ENCODE data around the gene DLX6.

The DLX6 gene

DNA sequence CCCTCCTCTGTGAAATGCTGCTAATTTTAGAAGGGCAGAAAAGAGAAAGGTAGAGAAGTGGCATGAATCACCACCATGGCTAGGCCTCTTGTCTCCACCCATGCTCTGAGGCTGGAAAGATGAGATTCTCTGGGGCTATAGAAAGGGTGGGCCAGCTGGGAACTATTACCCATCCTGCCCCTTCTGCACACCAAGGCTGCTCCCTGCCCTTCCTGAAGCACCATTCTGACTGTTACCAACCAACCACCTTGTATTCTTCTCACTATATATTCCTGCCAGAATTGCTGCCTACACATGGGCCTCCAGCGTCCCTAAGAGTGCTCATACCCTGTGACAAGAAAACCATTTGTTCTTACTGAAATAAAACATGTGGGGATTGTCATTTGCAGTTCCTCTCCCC lies 11.4 kb upstream of the DLX6 start:
- FAIRE-seq, result no peak

DNA sequence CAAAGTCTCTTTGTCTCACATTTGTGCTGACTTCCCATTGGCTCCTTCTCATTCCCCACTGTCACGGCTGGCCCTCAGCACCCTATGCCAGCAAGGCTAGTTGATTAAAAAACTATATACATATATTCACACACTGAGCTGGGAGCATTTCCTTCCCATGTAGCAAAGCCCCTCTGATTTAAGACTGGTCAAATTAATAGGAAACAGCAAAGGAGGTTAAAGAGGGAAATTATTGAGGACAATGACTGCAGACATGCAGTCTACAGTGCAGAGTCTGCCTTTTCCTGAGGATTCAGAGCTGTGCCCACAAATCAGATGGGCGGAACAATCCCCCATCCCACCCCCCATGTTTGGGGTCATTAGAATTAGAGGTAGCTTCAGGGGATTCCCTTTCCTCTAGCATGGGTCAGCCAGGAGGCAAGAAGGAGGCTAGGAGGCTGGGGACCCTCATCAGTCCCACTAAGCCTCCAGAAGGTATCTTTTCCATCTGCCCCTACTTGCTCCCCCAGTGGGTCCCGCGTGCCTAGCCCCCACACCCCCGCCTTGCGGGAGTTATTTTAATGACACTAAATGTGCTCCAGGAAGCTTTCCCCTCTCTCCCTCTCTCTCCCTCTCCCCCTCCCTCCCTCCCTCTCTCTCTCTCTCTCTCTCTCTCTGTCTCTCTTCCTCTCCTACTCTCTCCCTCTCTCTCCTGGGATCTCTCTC lies 9.8 kb upstream of the DLX6 start:
- FAIRE-seq, result no peak
- no peak for DNase-seq (ENCODE audit: extremely low spot score, insufficient read length, low read depth)

More for the DNA sequence above, 11.4 kb upstream of the DLX6 start:
- no peak for DNase-seq (ENCODE audit: extremely low spot score, insufficient read length, low read depth)

DNA sequence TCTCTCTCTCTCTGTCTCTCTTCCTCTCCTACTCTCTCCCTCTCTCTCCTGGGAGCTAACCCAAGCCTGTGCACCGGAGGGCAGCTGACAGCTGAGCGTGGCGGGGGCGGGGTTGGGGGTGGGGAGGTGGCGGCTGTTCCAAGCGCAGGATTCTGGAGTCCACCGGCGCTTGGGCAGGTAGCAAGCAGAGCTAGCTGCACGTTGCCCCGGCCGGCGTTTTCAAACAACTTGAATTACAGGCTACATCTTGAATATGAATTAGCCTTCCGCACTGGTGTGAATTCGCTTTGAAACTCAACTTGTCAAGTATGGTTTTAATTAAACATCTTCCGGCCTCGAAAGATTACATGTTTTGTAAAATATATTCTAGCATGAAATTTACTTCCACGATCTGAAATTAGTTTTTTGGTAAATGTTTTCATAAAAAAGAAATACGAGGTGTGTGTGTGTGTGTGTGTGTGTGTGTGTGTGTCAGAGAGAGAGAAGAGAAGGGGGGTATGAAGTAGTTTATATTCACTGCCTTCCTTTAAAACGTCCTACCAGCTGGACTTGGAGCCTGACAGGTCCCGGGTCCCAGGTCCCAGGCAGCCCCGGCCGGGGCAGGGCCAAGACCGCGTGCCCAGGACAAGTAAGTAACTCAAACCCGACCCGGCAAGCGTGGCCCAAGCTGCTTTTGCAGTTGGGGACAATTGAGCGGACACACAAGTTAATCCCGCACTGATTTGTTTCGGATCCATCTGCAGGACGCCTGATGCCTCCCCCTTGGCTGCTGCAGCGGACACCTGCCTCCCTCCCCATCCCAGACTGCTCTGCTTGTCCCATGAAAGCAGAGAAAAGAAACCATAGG lies 9.0 kb upstream of the DLX6 start:
- FAIRE-seq (no peak), DNase-seq (ENCODE audit: extremely low spot score, insufficient read length, low read depth) (no peak)

DNA sequence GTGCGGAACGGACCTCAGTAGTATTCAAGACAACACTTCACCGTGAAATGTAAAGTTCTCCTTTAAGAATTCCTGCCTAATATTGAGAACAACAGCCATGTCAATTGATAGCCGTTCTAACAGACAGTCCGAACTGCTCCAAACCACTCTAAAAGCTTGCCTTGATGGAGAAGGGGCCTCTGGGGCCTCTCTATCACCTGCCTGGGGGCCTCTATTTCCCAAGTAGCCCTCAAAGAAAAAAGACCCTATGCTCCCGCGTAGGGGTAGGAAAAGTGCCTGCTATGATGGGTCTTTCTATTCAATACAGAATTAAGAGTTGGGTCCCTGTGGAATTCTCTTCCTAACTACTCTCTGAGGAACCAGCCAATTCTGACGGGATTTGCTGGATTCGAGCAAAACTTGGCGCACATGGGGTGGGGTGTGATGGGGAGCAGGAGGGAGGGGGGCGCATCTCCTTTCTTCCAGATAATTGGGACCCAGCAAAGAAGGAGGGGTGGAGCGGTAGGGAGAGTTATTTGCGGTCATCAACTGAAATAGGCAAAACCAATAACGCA lies 8.3 kb upstream of the DLX6 start:
- FAIRE-seq (no peak), DNase-seq (ENCODE audit: extremely low spot score, insufficient read length, low read depth) (no peak)

DNA sequence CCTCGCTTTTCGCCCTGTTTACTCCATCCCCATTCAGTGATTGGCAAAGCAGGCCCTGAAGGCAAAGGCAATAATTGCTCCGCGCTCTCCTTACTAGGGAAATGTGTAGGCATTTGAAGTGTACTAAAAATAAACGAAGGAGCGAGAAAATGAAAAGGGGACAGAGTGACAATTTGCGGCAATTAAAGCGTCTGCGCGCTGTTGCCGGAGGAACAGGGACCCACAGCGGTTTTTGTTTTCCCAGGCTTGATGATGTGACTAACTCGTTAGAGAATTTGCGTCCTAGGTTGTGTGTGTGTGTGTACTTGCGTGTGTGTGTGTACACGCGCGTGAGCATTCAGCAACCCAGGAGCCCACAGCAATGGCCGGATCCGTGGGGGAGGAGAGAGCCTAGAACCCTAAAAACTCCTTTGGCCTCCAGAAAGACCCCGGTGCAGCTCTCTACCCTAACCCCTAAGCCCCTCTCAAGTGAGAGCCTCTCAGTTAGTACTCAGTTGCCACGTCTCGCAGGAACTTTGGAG lies 7.8 kb upstream of the DLX6 start:
- FAIRE-seq, result no peak

DNA sequence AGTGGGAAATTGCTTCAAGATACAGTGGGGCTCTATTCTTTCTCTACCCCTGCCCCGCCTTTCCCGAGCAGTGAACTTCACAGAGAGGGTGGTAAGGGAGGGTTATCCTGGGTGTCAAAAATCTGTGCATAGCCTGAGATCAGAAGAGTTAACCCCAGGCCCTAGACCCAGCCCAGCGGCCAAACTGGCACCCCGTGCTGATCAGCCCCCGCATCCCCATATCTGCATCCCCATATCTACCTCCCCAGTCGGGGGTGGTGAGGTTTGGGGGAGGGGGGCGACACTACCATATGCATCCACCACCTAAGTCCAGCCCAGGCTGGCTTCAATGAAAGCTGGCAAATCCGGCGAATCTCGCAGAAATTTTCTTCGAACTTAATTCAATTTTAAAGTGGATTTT lies 7.0 kb upstream of the DLX6 start:
- FAIRE-seq, result no peak
- DNase-seq (ENCODE audit: extremely low spot score, insufficient read length, low read depth), result no peak

More for the DNA sequence above, 7.8 kb upstream of the DLX6 start:
- DNase-seq (ENCODE audit: extremely low spot score, insufficient read length, low read depth), result no peak

DNA sequence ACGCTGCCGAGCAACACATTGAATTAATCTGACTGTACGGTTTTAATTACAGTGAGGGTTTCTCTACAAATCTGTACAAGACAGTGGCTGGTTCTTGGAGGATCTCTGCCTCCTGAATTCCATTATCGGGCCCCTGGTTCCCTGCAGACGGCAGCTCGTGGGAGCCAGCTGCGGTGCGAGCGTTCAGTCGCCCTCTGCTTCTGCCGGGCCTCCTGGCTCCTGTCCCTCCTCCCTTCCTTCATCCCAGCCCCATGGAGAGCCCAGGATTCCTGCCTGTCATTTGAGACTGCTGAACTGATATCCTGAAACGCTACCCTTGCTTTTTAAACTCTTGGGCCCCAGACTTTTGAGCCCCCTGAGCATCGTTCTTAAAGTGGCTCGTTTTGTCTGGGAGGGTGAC lies 6.6 kb upstream of the DLX6 start:
- no peak for DNase-seq (ENCODE audit: extremely low spot score, insufficient read length, low read depth)
- no peak for FAIRE-seq

DNA sequence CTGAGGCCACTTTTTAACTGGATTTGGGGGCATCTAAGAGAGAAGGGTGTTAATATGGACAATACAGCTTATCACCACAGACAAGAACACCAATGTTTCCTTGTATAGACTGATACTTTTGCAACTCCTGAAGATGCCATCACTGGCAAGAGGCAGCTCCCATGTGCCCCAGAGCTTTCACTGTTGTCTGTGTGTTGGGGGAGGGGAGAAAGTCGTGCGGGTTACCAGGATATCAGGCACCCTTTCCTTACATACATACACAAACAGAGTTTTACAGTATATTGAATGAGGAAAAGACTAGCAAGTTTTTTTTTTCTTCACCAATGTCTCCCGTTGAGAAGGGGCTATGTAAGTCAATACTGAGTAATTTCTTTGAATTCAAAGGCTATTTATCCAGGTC lies 4.1 kb upstream of the DLX6 start:
- FAIRE-seq (no peak), DNase-seq (ENCODE audit: extremely low spot score, insufficient read length, low read depth) (no peak)

DNA sequence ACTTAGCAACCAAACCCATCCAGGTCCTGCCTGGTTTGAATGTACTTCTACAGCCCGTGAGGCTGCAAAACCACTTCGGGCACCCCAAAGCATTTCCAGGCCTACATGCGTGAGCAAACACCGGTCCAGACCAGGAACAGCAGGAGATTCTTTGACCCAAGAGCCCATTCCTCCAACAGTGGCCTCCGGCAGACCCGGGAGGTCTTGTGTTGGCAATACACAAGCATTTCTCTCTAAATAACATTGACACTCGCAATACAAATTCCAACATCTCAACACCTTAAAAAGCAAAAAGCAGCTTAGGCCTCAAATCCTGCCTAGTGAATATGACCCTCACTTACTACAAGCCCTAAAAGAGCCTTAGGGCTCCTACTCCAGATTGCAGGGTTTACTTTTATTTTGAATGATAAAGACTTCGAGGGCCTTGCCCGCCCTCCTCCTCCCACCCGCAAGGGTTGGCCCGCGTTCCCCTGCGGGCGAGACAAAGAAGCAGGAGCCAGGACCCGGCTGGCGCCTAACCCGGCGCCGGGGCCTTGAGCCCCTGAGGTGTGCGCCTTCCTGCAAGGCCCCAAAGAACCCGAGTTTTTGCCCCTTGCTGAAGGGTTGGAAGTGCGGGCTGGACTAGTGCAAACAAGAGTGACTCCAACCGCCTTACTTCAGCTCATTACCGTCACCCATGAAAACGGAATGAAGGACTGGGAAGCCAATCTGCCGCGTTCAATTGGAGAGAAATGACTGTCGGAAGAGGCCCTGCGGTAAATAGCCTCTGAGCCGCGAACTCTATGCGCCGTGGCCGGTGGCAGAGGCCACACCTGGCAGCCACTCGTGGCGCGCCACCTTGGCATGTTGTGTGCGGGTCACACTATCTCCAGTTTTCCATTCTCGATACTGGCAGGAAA lies 3.4 kb upstream of the DLX6 start:
- DNase-seq (ENCODE audit: extremely low spot score, insufficient read length, low read depth), result no peak
- no peak for FAIRE-seq

DNA sequence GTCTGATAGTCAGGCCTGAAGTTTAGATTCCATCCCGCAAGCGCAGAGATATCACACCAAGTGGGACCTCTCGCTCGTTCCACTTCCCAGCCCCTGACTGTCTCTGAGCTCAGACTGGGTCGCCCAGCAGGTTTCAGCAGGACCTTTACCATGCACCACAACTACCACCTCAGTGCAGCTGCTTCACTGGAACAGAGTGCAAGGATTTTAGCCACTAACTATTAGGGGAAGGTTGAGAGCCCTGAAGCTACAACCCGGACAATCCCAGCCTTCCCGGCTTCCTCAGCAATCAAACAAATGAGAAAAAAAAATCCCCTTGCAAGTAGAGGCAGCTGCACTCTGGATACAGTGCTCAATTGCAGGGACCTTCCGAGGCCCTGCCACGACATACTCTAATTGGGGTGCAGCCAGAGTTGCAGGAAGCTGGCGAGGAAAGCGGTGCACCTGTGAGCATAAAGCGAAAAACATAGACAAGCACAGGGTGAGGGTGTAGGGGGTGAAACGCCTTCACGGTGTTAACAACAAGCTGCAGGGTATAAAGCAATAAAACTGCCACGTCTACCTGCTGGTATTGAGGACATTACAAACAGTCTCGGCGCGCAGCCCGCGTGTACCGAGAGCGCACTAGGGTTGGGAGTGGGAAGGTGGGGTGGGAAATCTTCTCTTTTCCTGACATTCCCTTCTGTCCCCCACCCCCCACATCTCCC lies 2.6 kb upstream of the DLX6 start:
- no peak for DNase-seq (ENCODE audit: extremely low spot score, insufficient read length, low read depth)
- FAIRE-seq, result no peak

DNA sequence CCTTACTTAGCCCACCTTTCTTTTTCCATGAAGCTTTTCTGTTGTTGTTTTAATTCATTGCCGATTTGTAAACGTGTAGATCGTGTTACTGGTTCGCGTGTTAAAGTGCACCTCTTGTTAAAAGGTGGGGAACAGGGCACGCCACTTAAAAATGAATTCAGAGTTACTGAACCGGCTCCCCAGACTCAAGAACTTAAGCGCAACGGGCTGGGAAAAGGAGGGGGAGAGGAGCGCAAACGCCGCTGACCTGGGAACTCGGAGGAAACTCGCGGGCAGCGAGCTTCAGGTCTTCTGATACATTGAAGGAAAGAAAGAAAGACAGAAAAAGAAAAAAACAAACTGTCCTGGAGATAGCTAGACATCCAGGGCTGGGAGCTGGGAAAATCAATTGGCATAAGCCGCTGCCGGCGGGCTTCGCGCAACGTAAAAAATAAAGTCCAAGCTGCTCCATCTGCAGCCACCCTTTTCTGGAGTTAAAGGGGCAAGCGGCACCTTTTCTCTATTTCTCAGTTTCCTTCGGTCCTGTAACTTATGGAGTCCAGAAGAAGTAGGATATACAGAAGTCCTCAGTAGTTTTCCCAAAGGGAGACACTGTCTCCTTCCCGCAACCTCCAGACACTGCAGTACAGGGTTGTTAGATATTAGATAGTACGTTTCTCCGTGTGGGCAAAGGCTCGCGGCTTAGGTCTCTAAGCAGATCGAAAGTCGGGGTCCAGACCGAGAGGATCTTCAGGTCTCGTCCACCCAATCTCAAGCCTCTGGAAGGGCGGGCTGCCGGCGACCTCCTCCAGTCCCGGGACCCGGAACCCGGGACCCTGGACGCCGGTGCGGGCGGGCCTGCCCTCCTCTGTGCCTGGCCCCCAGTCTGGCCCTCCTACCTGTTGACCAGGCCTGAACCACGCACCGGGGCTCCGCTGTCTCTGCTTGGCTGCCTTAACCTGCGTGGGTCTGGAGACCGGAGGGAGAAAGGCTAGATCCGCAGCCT lies 1.8 kb upstream of the DLX6 start:
- FAIRE-seq (no peak), DNase-seq (ENCODE audit: extremely low spot score, insufficient read length, low read depth) (no peak)

DNA sequence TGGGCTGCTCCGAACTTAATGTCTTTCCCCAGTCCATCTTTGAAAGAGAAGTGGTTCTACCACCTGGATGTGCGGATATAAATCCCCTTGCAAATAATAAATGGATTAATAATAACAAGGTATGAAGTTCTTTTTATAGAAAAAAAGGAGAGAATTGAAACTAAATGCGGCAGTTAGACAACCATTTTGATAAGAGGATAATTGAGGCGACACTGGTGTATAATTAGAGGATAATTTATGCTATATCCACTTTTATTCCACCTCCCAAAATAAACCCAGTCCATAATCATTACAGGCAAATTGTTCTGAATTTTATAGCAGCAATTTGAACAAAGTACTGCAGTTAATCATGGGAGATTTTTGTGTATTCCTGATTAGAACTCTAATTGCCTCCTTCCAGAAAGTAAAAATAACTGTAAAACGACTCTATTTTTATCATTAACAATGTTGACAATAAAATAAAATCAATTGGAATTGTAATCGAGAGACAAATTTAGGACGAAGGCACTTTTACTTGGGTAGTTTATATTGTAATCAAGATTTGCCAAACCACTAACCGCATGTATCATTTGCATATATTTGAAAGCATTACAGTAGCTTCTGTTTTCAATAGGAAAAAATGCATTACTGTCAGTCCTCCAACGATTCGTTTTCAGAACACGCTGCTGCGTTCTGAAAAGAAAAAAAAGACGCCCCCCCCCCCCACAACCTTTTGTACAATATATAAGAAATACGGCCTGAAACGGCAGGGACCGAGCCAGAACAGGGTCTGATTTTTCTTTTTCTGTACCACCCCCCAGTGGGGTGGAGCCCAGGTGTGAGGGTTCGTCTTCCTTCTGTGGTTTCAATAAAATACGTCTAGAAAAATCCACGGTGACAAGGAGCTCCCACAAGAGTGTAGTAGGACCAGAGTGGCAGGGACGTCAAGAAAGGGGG lies 838 bp upstream of the DLX6 start:
- DNase-seq (ENCODE audit: extremely low spot score, insufficient read length, low read depth) (no peak), FAIRE-seq (no peak)

DNA sequence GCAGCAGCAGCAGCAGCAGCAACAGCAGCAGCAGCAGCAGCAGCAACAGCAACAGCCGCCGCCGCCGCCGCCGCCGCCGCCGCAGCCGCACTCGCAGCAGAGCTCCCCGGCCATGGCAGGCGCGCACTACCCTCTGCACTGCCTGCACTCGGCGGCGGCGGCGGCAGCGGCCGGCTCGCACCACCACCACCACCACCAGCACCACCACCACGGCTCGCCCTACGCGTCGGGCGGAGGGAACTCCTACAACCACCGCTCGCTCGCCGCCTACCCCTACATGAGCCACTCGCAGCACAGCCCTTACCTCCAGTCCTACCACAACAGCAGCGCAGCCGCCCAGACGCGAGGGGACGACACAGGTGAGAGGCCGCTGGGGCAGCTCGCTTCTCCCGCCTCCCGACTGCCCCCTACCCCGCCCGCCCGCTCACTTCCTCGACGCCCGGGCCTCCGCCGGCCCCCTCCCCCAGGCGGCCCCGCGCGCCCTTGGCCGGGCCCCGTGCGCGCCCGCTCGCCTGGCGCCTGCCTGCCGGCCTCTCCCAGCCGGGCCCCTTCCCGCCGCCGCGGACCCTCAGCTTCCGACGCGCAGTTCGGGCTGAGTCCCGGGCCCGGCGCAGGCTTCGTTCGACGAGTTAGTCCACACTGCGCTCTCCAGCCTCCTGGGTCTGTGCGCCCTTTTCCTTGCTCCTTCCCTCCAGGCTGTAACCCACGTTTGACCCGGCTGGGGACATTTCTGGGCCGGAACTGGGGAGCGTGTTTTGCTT lies 882 bp downstream of the DLX6 start:
- DNase-seq (ENCODE audit: extremely low spot score, insufficient read length, low read depth), result no peak
- no peak for FAIRE-seq

DNA sequence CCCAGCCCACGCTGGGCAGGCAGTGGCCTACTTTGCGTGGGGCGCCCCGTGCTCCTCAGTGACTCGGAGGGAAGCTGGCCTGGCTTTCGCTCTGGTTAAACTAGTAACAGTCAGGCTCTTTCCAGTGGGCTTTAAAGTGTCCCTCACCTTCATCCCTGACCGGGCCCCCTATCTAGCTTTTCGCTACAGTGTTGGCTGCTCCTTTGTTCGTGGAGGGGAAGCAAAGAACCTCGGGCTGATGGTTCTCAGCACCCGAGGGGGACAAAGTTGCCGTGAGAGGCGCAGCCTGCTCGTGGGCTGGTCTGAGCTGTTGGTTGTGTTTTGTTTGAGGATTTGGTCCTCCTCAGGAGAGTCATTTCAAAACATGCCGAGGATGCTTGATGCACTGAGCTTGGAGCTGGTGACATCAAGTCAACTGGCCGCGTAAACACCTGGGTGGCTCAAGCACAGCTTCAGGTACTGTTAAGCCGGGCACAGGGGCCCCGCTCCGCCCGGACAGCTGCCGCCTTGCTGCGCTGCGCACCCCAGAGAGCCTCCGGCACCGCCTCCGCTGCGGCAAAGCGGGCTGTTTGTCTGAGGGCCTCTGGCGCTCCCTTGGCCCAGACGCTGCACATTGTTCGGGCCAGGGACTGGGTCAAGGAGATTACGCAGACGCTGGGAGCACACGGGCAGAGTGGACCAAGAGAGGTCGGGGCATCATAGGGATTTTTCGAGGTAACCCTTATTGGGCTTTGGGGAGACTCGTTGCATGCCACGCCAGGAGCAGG lies 1.6 kb downstream of the DLX6 start:
- no peak for FAIRE-seq
- no peak for DNase-seq (ENCODE audit: extremely low spot score, insufficient read length, low read depth)

DNA sequence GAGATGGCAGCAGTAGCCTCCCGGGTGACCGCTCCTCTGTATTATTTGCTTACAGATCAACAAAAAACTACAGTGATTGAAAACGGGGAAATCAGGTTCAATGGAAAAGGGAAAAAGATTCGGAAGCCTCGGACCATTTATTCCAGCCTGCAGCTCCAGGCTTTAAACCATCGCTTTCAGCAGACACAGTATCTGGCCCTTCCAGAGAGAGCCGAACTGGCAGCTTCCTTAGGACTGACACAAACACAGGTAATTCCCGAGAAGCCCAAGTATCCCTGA lies 2.2 kb downstream of the DLX6 start:
- FAIRE-seq (no peak), DNase-seq (ENCODE audit: extremely low spot score, insufficient read length, low read depth) (no peak)

DNA sequence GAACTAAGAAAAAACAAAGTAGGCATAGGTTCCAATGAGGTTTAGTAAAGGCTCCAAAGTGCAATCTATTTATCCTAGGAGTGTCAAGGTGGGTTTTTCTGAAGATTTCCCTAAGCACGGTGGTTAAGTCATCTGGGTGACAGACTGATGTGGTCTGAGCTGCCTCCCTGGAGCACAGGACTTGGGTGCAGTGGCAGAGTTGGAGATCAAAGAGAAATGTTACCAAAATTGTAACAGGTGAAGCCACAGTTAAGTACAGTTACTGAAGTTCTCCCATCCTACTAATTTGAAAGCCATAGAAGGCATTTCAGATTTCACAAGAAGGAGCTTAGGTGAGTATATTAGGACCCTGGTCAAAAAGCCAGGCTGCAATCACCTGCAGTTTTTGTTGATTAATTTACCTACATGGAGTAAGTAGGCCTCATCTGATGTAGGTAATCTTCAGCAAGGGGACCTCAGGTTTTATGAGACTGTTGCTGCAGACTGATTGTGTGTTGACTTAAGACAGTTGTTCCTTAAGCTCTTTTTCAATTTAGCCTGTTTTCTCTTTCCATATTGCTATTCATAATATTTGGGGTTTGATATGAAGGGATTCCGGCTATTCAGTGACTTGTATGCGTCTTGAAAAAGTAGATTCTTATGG lies 3.0 kb downstream of the DLX6 start:
- no peak for DNase-seq (ENCODE audit: extremely low spot score, insufficient read length, low read depth)
- FAIRE-seq, result no peak
